ENCODE measurements around the gene GSX1. TPM values are rescaled to one million over a fixed set of nuclear protein-coding genes. Genes with fewer than 3 reads are reported as not detected.

The GSX1 gene
- total and polyA plus RNA-seq, 4 donors, result not detected

DNA sequence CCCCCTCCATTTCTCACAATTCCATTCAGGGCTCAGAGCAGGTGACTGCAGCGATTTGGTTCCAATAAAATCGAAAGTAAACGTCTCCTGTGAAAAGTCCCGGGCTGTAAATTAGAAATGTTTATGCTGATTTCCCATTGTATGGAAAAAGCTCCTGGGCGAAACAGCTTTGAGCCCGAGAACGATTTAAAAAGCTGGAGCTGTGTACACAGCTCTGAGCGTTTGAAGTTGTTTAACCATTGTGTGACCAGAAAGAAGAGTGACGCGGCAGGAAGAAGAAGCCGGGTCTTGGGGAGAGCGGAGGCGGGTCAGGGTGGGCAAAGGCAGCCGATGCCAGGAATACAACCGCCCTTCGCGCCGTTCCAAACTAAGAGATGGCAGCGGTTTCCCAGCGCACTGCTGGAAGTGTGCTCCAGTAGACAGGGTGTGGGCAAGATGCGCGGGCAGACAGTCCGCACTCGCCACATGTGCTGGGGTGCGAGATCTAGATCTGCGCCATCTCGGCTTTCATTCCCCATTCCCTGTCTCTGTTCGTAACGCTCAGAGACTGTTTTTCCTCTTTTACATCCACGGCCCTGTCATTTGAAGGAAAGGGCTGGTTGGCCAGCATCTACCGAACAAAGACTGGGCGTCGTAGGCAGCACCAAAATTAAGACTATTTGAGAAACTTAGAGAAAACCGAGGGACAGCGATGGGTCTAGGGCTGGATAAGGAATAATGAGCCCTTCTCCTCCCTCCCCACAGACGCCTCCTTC, 960 bp upstream of the GSX1 start:
- Histone ChIP-seq H3K9me3 (ENCODE audit: control insufficient read depth in 4 of 4, low read length in 3 of 4) (no peaks in the 10 kb centered on the region), H3K27me3 (ENCODE audit: control insufficient read depth in 4 of 4, insufficient read depth in 4 of 4, low read length in 3 of 4) (peaks cover 3 to 39% (median 32%) of the 10 kb centered on the region in 4 donors), H3K9ac (ENCODE audit: low read depth in 1 of 2, low read length in 2 of 2) (no peak overlapping the region), H3K4me1 (ENCODE audit: control insufficient read depth in 4 of 4, insufficient read depth in 4 of 4, low read length in 3 of 4) (peaks cover 18 to 33% (median 21%) of the 10 kb centered on the region in 4 donors), H3K36me3 (ENCODE audit: control insufficient read depth in 4 of 4, insufficient read depth in 3 of 4, low read depth in 1 of 4, low read length in 3 of 4) (no peaks in the 10 kb centered on the region), H3K4me3 (ENCODE audit: low read depth in 1 of 3, low read length in 3 of 3) (peak overlapping the region in 2 of 3 donors; percentile 32 to 34), H3K27ac (ENCODE audit: low read depth in 1 of 2, low read length in 2 of 2) (no peak overlapping the region)
- DNase-seq (ENCODE audit: low spot score), result no peak
- 9% methylated on average over 36 of the region's 36 CpGs for WGBS
- TF ChIP-seq FOXA1 (IDR thresholded peaks at IDR 0.05) (no peak), JUND (IDR thresholded peaks at IDR 0.05) (no peak), HNF4G (IDR thresholded peaks at IDR 0.05) (no peak), GABPA (IDR thresholded peaks at IDR 0.05 in 1 of 2, conservative IDR thresholded peaks at IDR 0.05 in 1 of 2) (no peak), SP1 (IDR thresholded peaks at IDR 0.05) (no peak), RXRA (IDR thresholded peaks at IDR 0.05) (no peak), YY1 (IDR thresholded peaks at IDR 0.05) (no peak), EGR1 (IDR thresholded peaks at IDR 0.05; ENCODE audit: low read depth in 2 of 2) (no peak), FOXA2 (IDR thresholded peaks at IDR 0.05) (no peak), TAF1 (conservative IDR thresholded peaks at IDR 0.05) (no peak), HNF4A (conservative IDR thresholded peaks at IDR 0.05) (no peak), NR2F2 (IDR thresholded peaks at IDR 0.05) (no peak), RAD21 (IDR thresholded peaks at IDR 0.05) (no peak)
- TF ChIP-seq, protein P1, sequence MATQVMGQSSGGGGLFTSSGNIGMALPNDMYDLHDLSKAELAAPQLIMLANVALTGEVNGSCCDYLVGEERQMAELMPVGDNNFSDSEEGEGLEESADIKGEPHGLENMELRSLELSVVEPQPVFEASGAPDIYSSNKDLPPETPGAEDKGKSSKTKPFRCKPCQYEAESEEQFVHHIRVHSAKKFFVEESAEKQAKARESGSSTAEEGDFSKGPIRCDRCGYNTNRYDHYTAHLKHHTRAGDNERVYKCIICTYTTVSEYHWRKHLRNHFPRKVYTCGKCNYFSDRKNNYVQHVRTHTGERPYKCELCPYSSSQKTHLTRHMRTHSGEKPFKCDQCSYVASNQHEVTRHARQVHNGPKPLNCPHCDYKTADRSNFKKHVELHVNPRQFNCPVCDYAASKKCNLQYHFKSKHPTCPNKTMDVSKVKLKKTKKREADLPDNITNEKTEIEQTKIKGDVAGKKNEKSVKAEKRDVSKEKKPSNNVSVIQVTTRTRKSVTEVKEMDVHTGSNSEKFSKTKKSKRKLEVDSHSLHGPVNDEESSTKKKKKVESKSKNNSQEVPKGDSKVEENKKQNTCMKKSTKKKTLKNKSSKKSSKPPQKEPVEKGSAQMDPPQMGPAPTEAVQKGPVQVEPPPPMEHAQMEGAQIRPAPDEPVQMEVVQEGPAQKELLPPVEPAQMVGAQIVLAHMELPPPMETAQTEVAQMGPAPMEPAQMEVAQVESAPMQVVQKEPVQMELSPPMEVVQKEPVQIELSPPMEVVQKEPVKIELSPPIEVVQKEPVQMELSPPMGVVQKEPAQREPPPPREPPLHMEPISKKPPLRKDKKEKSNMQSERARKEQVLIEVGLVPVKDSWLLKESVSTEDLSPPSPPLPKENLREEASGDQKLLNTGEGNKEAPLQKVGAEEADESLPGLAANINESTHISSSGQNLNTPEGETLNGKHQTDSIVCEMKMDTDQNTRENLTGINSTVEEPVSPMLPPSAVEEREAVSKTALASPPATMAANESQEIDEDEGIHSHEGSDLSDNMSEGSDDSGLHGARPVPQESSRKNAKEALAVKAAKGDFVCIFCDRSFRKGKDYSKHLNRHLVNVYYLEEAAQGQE (IDR thresholded peaks at IDR 0.05), result no peak
- TF ChIP-seq, protein P2, sequence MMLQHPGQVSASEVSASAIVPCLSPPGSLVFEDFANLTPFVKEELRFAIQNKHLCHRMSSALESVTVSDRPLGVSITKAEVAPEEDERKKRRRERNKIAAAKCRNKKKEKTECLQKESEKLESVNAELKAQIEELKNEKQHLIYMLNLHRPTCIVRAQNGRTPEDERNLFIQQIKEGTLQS (IDR thresholded peaks at IDR 0.05), result no peak
- TF ChIP-seq, protein P3, sequence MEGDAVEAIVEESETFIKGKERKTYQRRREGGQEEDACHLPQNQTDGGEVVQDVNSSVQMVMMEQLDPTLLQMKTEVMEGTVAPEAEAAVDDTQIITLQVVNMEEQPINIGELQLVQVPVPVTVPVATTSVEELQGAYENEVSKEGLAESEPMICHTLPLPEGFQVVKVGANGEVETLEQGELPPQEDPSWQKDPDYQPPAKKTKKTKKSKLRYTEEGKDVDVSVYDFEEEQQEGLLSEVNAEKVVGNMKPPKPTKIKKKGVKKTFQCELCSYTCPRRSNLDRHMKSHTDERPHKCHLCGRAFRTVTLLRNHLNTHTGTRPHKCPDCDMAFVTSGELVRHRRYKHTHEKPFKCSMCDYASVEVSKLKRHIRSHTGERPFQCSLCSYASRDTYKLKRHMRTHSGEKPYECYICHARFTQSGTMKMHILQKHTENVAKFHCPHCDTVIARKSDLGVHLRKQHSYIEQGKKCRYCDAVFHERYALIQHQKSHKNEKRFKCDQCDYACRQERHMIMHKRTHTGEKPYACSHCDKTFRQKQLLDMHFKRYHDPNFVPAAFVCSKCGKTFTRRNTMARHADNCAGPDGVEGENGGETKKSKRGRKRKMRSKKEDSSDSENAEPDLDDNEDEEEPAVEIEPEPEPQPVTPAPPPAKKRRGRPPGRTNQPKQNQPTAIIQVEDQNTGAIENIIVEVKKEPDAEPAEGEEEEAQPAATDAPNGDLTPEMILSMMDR (IDR thresholded peaks at IDR 0.05; ENCODE audit: low read depth, low read length, missing input control), result no peak
- TF ChIP-seq, protein P4, sequence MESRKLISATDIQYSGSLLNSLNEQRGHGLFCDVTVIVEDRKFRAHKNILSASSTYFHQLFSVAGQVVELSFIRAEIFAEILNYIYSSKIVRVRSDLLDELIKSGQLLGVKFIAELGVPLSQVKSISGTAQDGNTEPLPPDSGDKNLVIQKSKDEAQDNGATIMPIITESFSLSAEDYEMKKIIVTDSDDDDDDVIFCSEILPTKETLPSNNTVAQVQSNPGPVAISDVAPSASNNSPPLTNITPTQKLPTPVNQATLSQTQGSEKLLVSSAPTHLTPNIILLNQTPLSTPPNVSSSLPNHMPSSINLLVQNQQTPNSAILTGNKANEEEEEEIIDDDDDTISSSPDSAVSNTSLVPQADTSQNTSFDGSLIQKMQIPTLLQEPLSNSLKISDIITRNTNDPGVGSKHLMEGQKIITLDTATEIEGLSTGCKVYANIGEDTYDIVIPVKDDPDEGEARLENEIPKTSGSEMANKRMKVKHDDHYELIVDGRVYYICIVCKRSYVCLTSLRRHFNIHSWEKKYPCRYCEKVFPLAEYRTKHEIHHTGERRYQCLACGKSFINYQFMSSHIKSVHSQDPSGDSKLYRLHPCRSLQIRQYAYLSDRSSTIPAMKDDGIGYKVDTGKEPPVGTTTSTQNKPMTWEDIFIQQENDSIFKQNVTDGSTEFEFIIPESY (IDR thresholded peaks at IDR 0.05), result no peak
- TF ChIP-seq, protein P5, sequence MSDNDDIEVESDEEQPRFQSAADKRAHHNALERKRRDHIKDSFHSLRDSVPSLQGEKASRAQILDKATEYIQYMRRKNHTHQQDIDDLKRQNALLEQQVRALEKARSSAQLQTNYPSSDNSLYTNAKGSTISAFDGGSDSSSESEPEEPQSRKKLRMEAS (IDR thresholded peaks at IDR 0.05), result no peak

Data from liver (tissue), 9 donors.